GM18502 (cell line): Measurements from ENCODE around the gene MARS1.
A peak's percentile ranks its signal among the peaks of the same experiment; 100 is the strongest.

Experiments
- ATAC-seq: cut with Tn5 transposase; IDR thresholded peaks from one replicate; pipeline ENCODE4 v1.9.1; 2021; ENCODE audit warnings: mild to moderate bottlenecking; ENCODE audit not compliant: unreplicated experiment, poor library complexity

The MARS1 gene

DNA sequence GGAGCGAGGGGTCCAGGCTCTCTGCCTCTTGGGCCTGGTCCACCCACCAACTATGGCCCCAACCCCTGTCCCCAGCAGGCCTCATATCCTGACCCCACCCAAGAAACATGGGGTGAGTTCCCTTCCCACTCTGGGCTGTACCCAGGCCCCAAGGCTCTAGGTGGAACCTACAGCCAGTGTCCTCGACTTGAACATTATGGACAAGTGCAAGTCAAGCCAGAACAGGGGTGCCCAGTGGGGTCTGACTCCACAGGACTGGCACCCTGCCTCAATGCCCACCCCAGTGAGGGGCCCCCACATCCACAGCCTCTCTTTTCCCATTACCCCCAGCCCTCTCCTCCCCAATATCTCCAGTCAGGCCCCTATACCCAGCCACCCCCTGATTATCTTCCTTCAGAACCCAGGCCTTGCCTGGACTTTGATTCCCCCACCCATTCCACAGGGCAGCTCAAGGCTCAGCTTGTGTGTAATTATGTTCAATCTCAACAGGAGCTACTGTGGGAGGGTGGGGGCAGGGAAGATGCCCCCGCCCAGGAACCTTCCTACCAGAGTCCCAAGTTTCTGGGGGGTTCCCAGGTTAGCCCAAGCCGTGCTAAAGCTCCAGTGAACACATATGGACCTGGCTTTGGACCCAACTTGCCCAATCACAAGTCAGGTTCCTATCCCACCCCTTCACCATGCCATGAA lies 16.8 kb upstream of the MARS1 start:
- no peak for ATAC-seq

DNA sequence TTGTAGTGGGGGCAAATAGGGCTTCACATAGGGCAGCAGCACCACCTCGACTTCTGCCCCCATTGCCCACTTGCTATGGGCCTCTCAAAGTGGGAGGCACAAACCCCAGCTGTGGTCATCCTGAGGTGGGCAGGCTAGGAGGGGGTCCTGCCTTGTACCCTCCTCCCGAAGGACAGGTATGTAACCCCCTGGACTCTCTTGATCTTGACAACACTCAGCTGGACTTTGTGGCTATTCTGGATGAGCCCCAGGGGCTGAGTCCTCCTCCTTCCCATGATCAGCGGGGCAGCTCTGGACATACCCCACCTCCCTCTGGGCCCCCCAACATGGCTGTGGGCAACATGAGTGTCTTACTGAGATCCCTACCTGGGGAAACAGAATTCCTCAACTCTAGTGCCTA lies 16.2 kb upstream of the MARS1 start:
- ATAC-seq: no peak

DNA sequence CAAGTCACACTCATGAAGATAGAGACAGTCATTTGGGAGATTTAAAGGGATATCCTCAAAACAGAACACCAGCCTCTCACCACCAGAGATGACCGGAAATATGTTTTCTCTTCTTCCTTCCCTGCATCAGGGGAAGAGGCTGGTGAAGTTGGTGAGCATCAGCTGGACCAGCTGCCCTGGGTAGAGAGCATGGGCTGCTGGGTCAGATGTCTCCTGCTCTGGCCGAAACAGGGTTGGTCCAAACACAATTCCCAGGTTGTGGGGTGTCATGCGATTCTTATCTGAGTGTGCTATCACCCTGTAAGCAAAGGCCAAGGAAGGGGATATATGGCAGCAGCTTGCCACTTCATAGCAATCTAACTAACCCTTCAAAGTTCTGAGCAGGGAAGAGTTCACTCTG lies 15.5 kb upstream of the MARS1 start:
- ATAC-seq: no peak

GRCh38 chr12:57473392-57473791 lies 14.5 kb upstream of the MARS1 start:
- no peak for ATAC-seq

DNA sequence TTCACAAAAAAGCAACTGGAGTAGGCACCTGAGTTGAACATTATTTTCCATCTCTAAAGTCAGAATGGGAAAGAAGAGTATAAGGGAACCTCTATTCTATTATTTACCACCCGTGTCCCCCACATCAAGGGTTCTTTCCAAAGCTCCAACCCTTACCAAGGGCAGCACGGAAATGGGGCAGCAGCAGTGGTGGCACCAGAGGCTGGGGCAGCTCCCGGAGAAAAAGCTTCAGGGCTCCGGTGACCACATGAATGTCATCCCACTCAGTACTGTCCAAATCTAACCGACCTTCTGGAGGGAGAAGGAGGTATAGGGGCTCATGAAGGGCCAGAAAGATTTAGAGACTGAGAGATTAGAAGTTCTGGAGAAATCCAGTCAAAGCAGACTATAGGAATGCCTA lies 14.0 kb upstream of the MARS1 start:
- no peak for ATAC-seq

GRCh38 chr12:57474430-57474829 lies 13.4 kb upstream of the MARS1 start:
- ATAC-seq: no peak

- no peak for ATAC-seq
These were observed 13.0 kb upstream of the MARS1 start for GRCh38 chr12:57474862-57475261.

DNA sequence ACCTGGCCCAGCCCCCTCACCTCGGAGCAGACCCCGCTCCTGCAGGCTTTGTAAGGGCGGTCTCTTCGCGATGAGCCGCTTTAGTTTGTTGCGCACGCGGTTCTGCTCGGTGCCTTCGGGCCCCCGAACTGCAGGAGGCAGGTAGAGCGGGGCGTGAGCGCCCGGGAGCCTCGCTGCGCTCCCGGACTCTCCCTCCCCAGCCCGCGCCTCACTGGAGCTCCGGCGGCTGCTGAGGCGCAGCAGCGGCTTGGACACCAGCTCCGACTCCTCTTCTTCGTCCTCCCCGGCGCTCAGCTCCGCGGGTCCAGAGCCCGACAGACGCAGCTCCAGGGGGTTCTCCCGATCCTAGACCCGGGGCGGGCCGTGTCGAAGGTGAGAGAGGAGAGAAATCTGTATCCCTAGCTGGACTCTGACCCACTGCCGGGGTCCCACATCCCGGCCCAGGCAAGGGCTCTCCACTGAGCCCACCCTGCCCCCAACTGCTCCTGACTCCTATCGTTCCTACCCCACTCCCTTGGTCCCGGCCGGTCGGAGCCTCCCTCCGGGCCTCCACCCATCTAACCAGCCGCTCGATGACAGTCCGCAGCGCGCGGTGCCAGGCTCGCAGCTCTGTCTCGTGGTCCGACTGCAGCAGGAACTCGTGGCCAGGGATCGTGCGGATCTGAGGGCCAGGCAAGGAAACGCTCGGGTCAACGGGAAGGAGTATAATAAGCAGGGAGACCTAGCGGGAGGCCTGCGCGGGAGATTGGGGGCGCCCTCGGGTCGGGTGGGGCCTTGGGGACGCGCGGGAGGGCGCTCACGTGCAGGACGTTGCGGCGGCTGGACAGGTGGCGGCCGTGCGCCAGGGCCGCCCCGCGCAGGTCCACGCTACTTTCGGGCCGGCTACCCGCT lies 12.4 kb upstream of the MARS1 start:
- peak; percentile 4 for ATAC-seq

DNA sequence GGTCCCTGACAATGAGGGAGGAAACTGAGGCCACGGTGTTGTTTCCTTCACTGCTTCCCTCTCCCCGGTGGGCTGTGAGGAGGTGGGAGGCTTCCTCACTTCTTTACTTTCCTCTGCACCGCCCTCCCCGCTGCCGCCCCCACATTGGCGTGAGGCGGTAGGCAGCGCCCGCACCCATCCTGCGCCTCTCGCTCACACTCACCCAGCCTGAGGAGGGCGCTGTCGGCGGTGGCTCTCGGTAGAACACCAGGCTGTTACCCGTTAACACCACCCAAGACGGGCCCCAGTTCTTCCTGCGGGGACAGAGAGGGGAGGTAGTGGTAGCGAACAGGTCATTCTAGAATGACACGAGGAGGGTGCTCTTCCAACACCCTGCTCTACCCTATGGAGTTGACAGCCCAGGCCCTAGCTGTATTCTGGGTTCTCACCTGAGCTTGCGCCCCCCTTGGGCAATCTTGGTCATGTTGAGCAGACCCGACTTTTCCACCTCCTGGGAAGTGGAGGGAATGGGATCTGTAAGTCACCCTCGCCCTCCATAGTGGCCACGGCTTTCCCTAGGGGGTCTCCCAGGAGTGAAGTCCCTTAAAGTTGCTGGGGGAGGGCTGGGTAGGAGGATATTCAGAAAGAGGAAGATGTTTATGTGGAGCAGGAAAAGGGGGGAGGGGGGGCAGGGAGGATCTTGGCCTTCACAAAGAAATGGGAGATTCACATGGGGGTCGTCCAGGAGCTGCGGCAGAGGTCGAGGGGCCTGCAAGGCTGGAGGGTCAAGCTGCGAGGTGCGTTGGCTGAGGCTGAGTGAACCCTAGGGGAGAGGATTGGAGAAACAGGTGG lies 11.5 kb upstream of the MARS1 start:
- peak; percentile 41 for ATAC-seq

GRCh38 chr12:57476993-57477709 lies 10.7 kb upstream of the MARS1 start:
- ATAC-seq: no peak

GRCh38 chr12:57477710-57478681 lies 9.9 kb upstream of the MARS1 start:
- ATAC-seq: peak; percentile 32

DNA sequence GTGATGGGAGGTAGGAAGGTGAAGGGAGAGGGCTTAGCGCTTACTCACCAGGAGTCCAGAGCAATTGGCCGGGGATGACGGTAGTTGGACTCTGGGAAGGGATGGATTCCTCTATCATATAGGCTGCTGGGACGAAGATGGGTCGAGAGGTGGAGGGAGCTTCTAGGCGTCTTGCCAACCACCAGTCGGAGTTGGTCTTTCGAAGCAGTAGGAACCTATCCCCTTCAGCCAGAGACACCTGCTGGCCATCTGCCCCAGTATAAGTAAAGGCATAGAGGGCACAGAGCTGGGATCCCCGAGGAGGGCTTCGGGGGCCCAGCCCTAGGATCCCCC lies 8.9 kb upstream of the MARS1 start:
- ATAC-seq: no peak

DNA sequence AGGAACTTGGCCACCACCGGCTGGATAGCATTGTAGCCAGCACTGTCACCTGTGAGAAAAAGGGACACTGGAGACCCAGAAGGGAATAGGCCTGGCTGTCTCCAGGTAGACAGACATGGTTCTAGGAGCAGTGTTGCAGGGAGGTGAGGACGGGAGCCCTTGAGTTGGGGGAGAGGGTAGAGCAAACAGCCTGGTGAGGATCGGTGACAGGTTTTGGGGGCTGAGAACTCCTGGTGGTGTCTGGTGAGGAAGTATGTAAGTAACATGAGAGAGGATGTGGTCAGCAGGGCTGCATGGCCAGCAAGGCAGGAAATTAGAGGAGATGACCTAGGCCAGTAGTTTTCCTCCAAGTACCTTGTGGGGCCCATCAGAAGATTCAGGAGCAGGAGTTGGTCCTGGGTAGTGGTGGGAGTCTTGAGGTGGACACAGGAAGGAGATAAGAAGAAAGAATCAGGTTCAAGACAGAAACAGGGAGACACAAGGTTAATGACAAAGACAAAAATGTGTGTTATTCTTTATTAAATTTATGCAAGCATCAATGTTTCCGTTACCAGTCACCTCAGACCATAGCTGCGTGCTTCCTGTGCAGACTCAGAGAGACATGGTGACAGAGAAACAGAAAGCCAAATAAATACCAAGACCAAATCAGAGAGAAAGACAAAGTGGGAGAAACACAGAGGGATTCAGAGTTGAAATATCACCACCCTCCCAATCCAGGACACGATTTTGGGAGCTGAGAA lies 8.3 kb upstream of the MARS1 start, which contains the start of gene ARHGAP9:
TSS of gene ARHGAP9 (minus strand) at position 491 of the 740 bp plus-strand sequence. CDS start at position 31, 460 bp downstream.
- no peak for ATAC-seq

GRCh38 chr12:57481671-57482070 lies 6.2 kb upstream of the MARS1 start:
- no peak for ATAC-seq

GRCh38 chr12:57483466-57483865 lies 4.4 kb upstream of the MARS1 start:
- no peak for ATAC-seq

DNA sequence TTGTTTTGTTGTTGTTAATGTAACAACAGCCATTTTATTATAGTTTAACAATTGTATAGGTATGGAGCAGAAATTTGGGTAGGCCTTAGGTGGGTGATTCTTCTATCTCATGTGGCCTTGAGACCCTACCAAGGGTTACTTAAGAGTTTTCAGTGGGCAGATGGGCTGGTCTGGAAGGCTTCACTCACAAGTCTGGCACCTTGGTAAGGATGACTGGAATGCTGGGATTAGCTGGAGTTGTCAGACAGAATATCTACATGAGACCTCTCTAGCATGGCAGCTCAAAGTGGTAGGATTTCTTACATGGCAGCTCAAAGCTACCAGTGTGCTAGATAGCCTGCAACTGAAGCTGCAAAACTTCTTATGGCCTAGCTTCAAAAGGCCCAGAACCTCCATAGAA lies 2.2 kb upstream of the MARS1 start:
- ATAC-seq: no peak

GRCh38 chr12:57487055-57487596 lies 742 bp upstream of the MARS1 start:
- no peak for ATAC-seq
